Endothelial cell of umbilical vein (primary cell): ENCODE measurements around the gene FANCG. TPM values are rescaled to one million over a fixed set of nuclear protein-coding genes. Genes with fewer than 3 reads are reported as not detected.

ENCODE experiments used
- BruUV-seq: library from RNA; stranded (reverse); fragments of 400-500 nt; replicated peaks from 2 replicates; lab custom pipeline; 2021; lab: Mats Ljungman, UMichigan
- CTCF ChIA-PET: fragments of 300-600, 350-600 bp; sonication (Branson Sonifier 250); formaldehyde crosslinking; loops from one replicate; lab custom pipeline; 2021; ENCODE audit warnings: antibody characterized with exemption, inconsistent platforms; lab: Charles Lee
- POLR2A ChIA-PET: fragments of 300-600, 350-600 bp; sonication (Branson Sonifier 250); formaldehyde crosslinking; loops from one replicate; lab custom pipeline; 2021; ENCODE audit warnings: antibody characterized with exemption, inconsistent platforms; lab: Charles Lee
- DNase-seq: peaks from one replicate; pipeline ENCODE4 v3.0.0-alpha.2; 2011; ENCODE audit warnings: low read depth, low spot score
- FAIRE-seq: peaks from 2 replicates; lab custom pipeline; 2011; peaks lifted over from hg19 to GRCh38; lab: Jason Lieb, UNC
- H2AFZ ChIP-seq: 2 replicates; pipeline ENCODE4 v1.6.0; 2012; ENCODE audit warnings: low read depth, low read length, control low read depth, inconsistent platforms
- H3K27ac ChIP-seq: 2 replicates; pipeline ENCODE4 v1.5.1; 2011; ENCODE audit warnings: low read depth, mild to moderate bottlenecking, control low read depth, low read length, moderate library complexity; ENCODE audit not compliant: insufficient read depth
- H3K27me3 ChIP-seq, 2 experiments: 2 replicates each; pipeline versions ENCODE4 v1.6.0 to v1.6.1; 2011; ENCODE audit warnings: low read length in 2 of 2, mixed read lengths in 1 of 2; ENCODE audit not compliant: control insufficient read depth in 2 of 2, insufficient read depth in 2 of 2
- H3K36me3 ChIP-seq, 2 experiments: 2 replicates in 1 of 2; 3 replicates in 1 of 2; pipeline ENCODE4 v1.5.1; 2011; ENCODE audit warnings: low read length in 2 of 2, mild to moderate bottlenecking in 1 of 2, moderate library complexity in 1 of 2; ENCODE audit not compliant: control insufficient read depth in 2 of 2, insufficient read depth in 2 of 2; ENCODE audit errors: extremely low read depth in 1 of 2
- H3K4me1 ChIP-seq: 3 replicates; pipeline ENCODE4 v1.5.1; 2011; ENCODE audit warnings: mild to moderate bottlenecking, low read length; ENCODE audit not compliant: control insufficient read depth, insufficient read depth; ENCODE audit errors: extremely low read depth
- H3K4me2 ChIP-seq: 2 replicates; pipeline ENCODE4 v1.6.1; 2011; ENCODE audit warnings: low read length, control low read depth, mixed read lengths; ENCODE audit not compliant: insufficient read depth
- H3K4me3 ChIP-seq, 3 experiments: fragments of 200-600 bp in 1 of 3; sonication (generic), shearing (Covaris generic) in 1 of 3; replicated peaks in 1 of 3; 2 replicates each; pipeline ENCODE4 v1.5.1; 2011 to 2016; ENCODE audit warnings: control low read depth in 3 of 3, low read length in 3 of 3, mild to moderate bottlenecking in 2 of 3, inconsistent platforms in 1 of 3, low read depth in 1 of 3, moderate library complexity in 1 of 3; ENCODE audit not compliant: insufficient read depth in 1 of 3
- H3K79me2 ChIP-seq: 2 replicates; pipeline ENCODE4 v1.6.0; 2012; ENCODE audit warnings: low read length, inconsistent platforms; ENCODE audit not compliant: control insufficient read depth, insufficient read depth
- H3K9ac ChIP-seq: replicated peaks from 2 replicates; pipeline ENCODE3; 2011; ENCODE audit warnings: low read length, control low read depth; ENCODE audit not compliant: insufficient read depth; ENCODE audit errors: extremely low read depth
- H3K9me1 ChIP-seq: replicated peaks from 3 replicates; pipeline ENCODE4 v1.6.0; 2011; ENCODE audit warnings: mild to moderate bottlenecking, low read length; ENCODE audit not compliant: control insufficient read depth, insufficient read depth; ENCODE audit errors: extremely low read depth
- H3K9me3 ChIP-seq: replicated peaks from 2 replicates; pipeline ENCODE4 v1.5.1; 2012; ENCODE audit warnings: low read length, inconsistent platforms; ENCODE audit not compliant: control insufficient read depth, insufficient read depth
- H4K20me1 ChIP-seq: replicated peaks from 2 replicates; pipeline ENCODE3; 2011; ENCODE audit warnings: mild to moderate bottlenecking, low read length; ENCODE audit not compliant: control insufficient read depth, insufficient read depth; ENCODE audit errors: extremely low read depth
- FOS ChIP-seq: IDR thresholded peaks from 2 replicates; pipeline ENCODE4 v1.6.1; 2011; ENCODE audit warnings: mild to moderate bottlenecking, low read length, moderate library complexity, borderline replicate concordance; ENCODE audit not compliant: insufficient read depth
- MAX ChIP-seq: IDR thresholded peaks from 2 replicates; pipeline ENCODE4 v1.6.1; 2011; ENCODE audit not compliant: insufficient read depth, insufficient read length
- dilution Hi-C: fragments of 300-500 bp; cut with MboI; formaldehyde crosslinking; loops from one replicate; pipeline ENCODE4 v1.15.0; 2019; ENCODE audit warnings: low sequenced_read_pairs; ENCODE audit not compliant: extremely low pct_ligation_motif_present
- intact Hi-C: fragments of 100-400 bp; cut with micrococcal nuclease; formaldehyde crosslinking; loops from one replicate; pipeline ENCODE4 v1.10.0; 2022
- polyA plus RNA-seq, 4 experiments: library from polyadenylated mRNA; depleted of rRNA in 3 of 4; stranded (reverse) in 3 of 4; unstranded in 1 of 4; fragments of >200 nt; gene quantifications; 2 replicates each; pipeline versions ENCODE4 v1.2.1 to v1.2.3, GENCODE V29; 2011 to 2012; ENCODE audit warnings: missing spikeins in 1 of 4
- total RNA-seq: library from RNA; stranded (reverse); gene quantifications from 2 replicates; pipeline ENCODE4 v1.2.3, GENCODE V29; 2021

FANCG gene
- total and polyA plus RNA-seq, 2 donors (not counting 3 experiments of a cell fraction or from before 2014, with no cell fraction given) = 31.6 to 58.0 TPM

GRCh38 chr9:35112257-35113020 lies 32.7 kb upstream of the FANCG start:
- BruUV-seq = no TSS peak
- intact Hi-C loops = loop anchor here (5.0 kb wide), 2 partner anchors 215 to 490 kb away; a partner anchor contains a TSS
- Histone ChIP-seq H3K9ac (peak overlapping the region; percentile 58), H3K27me3 (no peaks in the 10 kb centered on the region), H4K20me1 (no peaks in the 10 kb centered on the region), H3K4me3 (peak overlapping the region in 1 of 3 experiments; percentile 38), H3K9me3 (no peaks in the 10 kb centered on the region), H3K9me1 (no peaks in the 10 kb centered on the region), H3K27ac (peak overlapping the region; percentile 92), H3K4me1 (peaks cover 52% of the 10 kb centered on the region), H3K36me3 (peaks cover 0 to 10% of the 10 kb centered on the region in 2 experiments), H2AFZ (no peak overlapping the region), H3K4me2 (peak overlapping the region; percentile 69), H3K79me2 (peaks cover 30% of the 10 kb centered on the region)
- FAIRE-seq = peak; percentile 63
- TF ChIP-seq MAX = no peak
- peak; percentile 63 for TF ChIP-seq FOS
- CTCF ChIA-PET = interaction anchor here (0.8 to 2.7 kb wide), 5 partner anchors 10 to 364 kb away, joined by 3 to 13 read pairs (median 6); partner anchors contain the start of genes PIGO and STOML2
- dilution Hi-C loops = no loop called here
- peak; percentile 28 for DNase-seq
- POLR2A ChIA-PET = interaction anchor here (1.6 to 1.7 kb wide), 2 partner anchors 9 to 40 kb away, joined by 6 to 8 read pairs; partner anchors contain the start of genes STOML2 and VCP
